ENCODE measurements around the gene CNST. TPM values are rescaled to one million over a fixed set of nuclear protein-coding genes. Genes with fewer than 3 reads are reported as not detected.
"Not testable (repeated sequence)": the region's sequence is repeated elsewhere in the genome, so short reads cannot be mapped to it uniquely, and the experiment has no call there.

CNST gene
- total RNA-seq, 4 donors from 2014 or later, result 21.2 to 31.2 (median 28.4) TPM

GRCh38 chr1:246683521-246683920, 117.3 kb downstream of the CNST start:
- intact Hi-C loops (cut with DNase I; ENCODE audit: low total_unique reads), result no loop called here
- no peak overlapping the region for H3K4me3 ChIP-seq (ENCODE audit: low read depth, poor library complexity, severe bottlenecking)
- DNase-seq (ENCODE audit: low spot score in 2 of 2), result no peak
- TF ChIP-seq POLR2A (IDR thresholded peaks at IDR 0.05), result no peak
- no peak for TF ChIP-seq CTCF (IDR thresholded peaks at IDR 0.05)
- WGBS, 2 donors, result 93 to 95% methylated on average over 9 of the region's 9 CpGs

GRCh38 chr1:246687002-246687401, 120.7 kb downstream of the CNST start:
- H3K4me3 ChIP-seq (ENCODE audit: low read depth, poor library complexity, severe bottlenecking), result no peak overlapping the region
- TF ChIP-seq CTCF (IDR thresholded peaks at IDR 0.05) (no peak), POLR2A (IDR thresholded peaks at IDR 0.05) (no peak)
- no peak for DNase-seq (ENCODE audit: low spot score in 2 of 2)
- 86 to 88% methylated on average over 13 to 14 of the region's 14 CpGs for WGBS, 2 donors
- intact Hi-C loops (cut with DNase I; ENCODE audit: low total_unique reads), result loop anchor here (5.0 kb wide), 1 partner anchor 65 kb away; no protein-coding TSS in a partner anchor

- TF ChIP-seq POLR2A (IDR thresholded peaks at IDR 0.05), result no peak
- TF ChIP-seq CTCF (IDR thresholded peaks at IDR 0.05), result no peak
- intact Hi-C loops (cut with DNase I; ENCODE audit: low total_unique reads), result loop anchor here (5.0 to 10.0 kb wide), 2 partner anchors 63 to 185 kb away; partner anchors contain the start of gene SMYD3
- no peak overlapping the region for H3K4me3 ChIP-seq (ENCODE audit: low read depth, poor library complexity, severe bottlenecking)
- 6 to 9% methylated on average over 16 of the region's 16 CpGs for WGBS, 2 donors
- peak; percentile 55 to 92 for DNase-seq (ENCODE audit: low spot score in 2 of 2)
Observed at GRCh38 chr1:246689409-246690008, 123.3 kb downstream of the CNST start.

GRCh38 chr1:246690100-246690499, 123.8 kb downstream of the CNST start:
- H3K4me3 ChIP-seq (ENCODE audit: low read depth, poor library complexity, severe bottlenecking), result no peak overlapping the region
- TF ChIP-seq CTCF (IDR thresholded peaks at IDR 0.05) (no peak), POLR2A (IDR thresholded peaks at IDR 0.05) (no peak)
- DNase-seq (ENCODE audit: low spot score in 2 of 2), result no peak
- intact Hi-C loops (cut with DNase I; ENCODE audit: low total_unique reads), result loop anchor here (10.0 kb wide), 1 partner anchor 185 kb away; the partner anchor contains the start of gene SMYD3
- WGBS, 2 donors, result 51 to 63% methylated on average over 12 of the region's 12 CpGs

GRCh38 chr1:246691622-246692495, 125.6 kb downstream of the CNST start:
- H3K4me3 ChIP-seq (ENCODE audit: low read depth, poor library complexity, severe bottlenecking), result no peak overlapping the region
- intact Hi-C loops (cut with DNase I; ENCODE audit: low total_unique reads), result loop anchor here (10.0 kb wide), 1 partner anchor 187 kb away; the partner anchor contains the start of gene SMYD3
- TF ChIP-seq CTCF (IDR thresholded peaks at IDR 0.05), result no peak
- no peak for TF ChIP-seq POLR2A (IDR thresholded peaks at IDR 0.05)
- no peak for DNase-seq (ENCODE audit: low spot score in 2 of 2)
- 64 to 67% methylated on average over 15 of the region's 15 CpGs for WGBS, 2 donors

GRCh38 chr1:246694213-246694895, 128.1 kb downstream of the CNST start:
- intact Hi-C loops (cut with DNase I; ENCODE audit: low total_unique reads), result loop anchor here (10.0 kb wide), 1 partner anchor 190 kb away; the partner anchor contains the start of gene SMYD3
- DNase-seq (ENCODE audit: low spot score in 2 of 2); H3K4me3 ChIP-seq (ENCODE audit: low read depth, poor library complexity, severe bottlenecking): not testable (repeated sequence)
- 85% methylated on average over 10 of the region's 10 CpGs for WGBS, 2 donors

All from lower leg skin (tissue), 4 donors.